Right cardiac atrium (tissue), 5 donors: ENCODE data around the gene TRIO. TPM values are rescaled to one million over a fixed set of nuclear protein-coding genes. Genes with fewer than 3 reads are reported as not detected.
A peak's percentile ranks its signal among the peaks of the same experiment; 100 is the strongest.

ENCODE experiments used
- ATAC-seq, 2 donors: fragments of 200-7000 bp; cut with Tn5 transposase; one replicate each; pipeline versions ENCODE4 v1.8.0 to v1.9.1; 2020; ENCODE audit warnings: moderate library complexity in 2 of 2, mild to moderate bottlenecking in 1 of 2
- DNase-seq, 3 donors: peaks; one replicate each; pipeline ENCODE4 v3.0.0-alpha.2; 2020
- H3K27ac ChIP-seq: one replicate; pipeline ENCODE4 v1.5.1; 2013; ENCODE audit warnings: mild to moderate bottlenecking, low read length, control low read depth, moderate library complexity
- H3K27me3 ChIP-seq: one replicate; pipeline ENCODE4 v1.6.1; 2013; ENCODE audit not compliant: control insufficient read depth, insufficient read depth
- H3K4me1 ChIP-seq: one replicate; pipeline ENCODE4 v1.6.1; 2013; ENCODE audit warnings: low read length; ENCODE audit not compliant: control insufficient read depth, insufficient read depth
- H3K4me3 ChIP-seq: one replicate; pipeline ENCODE4 v1.5.1; 2013; ENCODE audit warnings: low read length, control low read depth
- H3K9me3 ChIP-seq: one replicate; pipeline ENCODE4 v1.6.1; 2013; ENCODE audit warnings: low read length; ENCODE audit not compliant: control insufficient read depth
- WGBS: extraction: QIAGEN DNeasy Blood & Tissue Kit; methylation state at CpG from one replicate; pipeline ENCODE4 v1.1.7; 2013; 5-methylcytosine and 5-hydroxymethylcytosine counted together
- intact Hi-C, 4 donors: fragments of 100-400 bp; cut with DNase I; formaldehyde crosslinking; loops; one replicate each; pipeline versions ENCODE4 v1.11.0 to v1.14.0; 2022 to 2023
- polyA plus RNA-seq: library from polyadenylated mRNA; stranded (reverse); fragments of 200-250 nt; gene quantifications from one replicate; pipeline ENCODE4 v1.2.3, GENCODE V29; 2013
- total RNA-seq, 4 donors: library from RNA; stranded (reverse); fragmentation: NEBNext Ultra II Directional; extraction: Animal tissue kit (Norgen Biotek cat#: 25700); gene quantifications; one replicate each; pipeline ENCODE4 v1.2.1, GENCODE V29; 2021
- donor health status: healthy with polysubstance abuse.
- donor health status: DM: no; HTN: yes; CAD: no.
- donor health status: DM: no; HTN: no; CAD: no.
- donor health status: DM: no; HTN: yes; CAD: no; lungs with severe emphysema.
- donor health status: DM: yes; HTN: yes; CAD: no.

The TRIO gene
- total and polyA plus RNA-seq, 5 donors: 31.3 to 66.0 (median 54.1) TPM

GRCh38 chr5:14249258-14250082 lies 106.3 kb downstream of the TRIO start:
- DNase-seq (no peak), ATAC-seq (no peak)
- H3K4me1 ChIP-seq: peaks cover 17% of the 10 kb centered on the region
- H3K9me3 ChIP-seq: peaks cover 3% of the 10 kb centered on the region
- no peaks in the 10 kb centered on the region for H3K27me3 ChIP-seq
- no peak overlapping the region for H3K27ac ChIP-seq
- intact Hi-C loops: loop anchor here in 1 of 4 donors (10.0 kb wide), 1 partner anchor 105 kb away; the partner anchor contains the start of gene TRIO
- H3K4me3 ChIP-seq: no peak overlapping the region
- WGBS: 82% methylated on average over 6 of the region's 6 CpGs

GRCh38 chr5:14250084-14250695 lies 107.0 kb downstream of the TRIO start:
- DNase-seq: peak; percentile 69 to 85 (median 79)
- Histone ChIP-seq H3K4me3 (no peak overlapping the region), H3K27ac (peak overlapping the region; percentile 37), H3K27me3 (no peaks in the 10 kb centered on the region), H3K9me3 (peaks cover 3% of the 10 kb centered on the region), H3K4me1 (peaks cover 17% of the 10 kb centered on the region)
- WGBS: 37% methylated on average over 16 of the region's 16 CpGs
- ATAC-seq: peak; percentile 80 to 90
- intact Hi-C loops: loop anchor here in 1 of 4 donors (10.0 kb wide), 1 partner anchor 105 kb away; the partner anchor contains the start of gene TRIO

GRCh38 chr5:14250748-14251701 lies 107.9 kb downstream of the TRIO start:
- no peak for DNase-seq
- Histone ChIP-seq H3K27ac (peak overlapping the region; percentile 63), H3K4me1 (peaks cover 17% of the 10 kb centered on the region), H3K4me3 (no peak overlapping the region), H3K27me3 (no peaks in the 10 kb centered on the region), H3K9me3 (no peaks in the 10 kb centered on the region)
- intact Hi-C loops: loop anchor here in 1 of 4 donors (10.0 kb wide), 1 partner anchor 106 kb away; the partner anchor contains the start of gene TRIO
- no peak for ATAC-seq
- 77% methylated on average over 11 of the region's 11 CpGs for WGBS

GRCh38 chr5:14251733-14252132 lies 108.6 kb downstream of the TRIO start:
- no peaks in the 10 kb centered on the region for H3K9me3 ChIP-seq
- peaks cover 15% of the 10 kb centered on the region for H3K4me1 ChIP-seq
- ATAC-seq (no peak), DNase-seq (no peak)
- H3K4me3 ChIP-seq: no peak overlapping the region
- no peaks in the 10 kb centered on the region for H3K27me3 ChIP-seq
- peak overlapping the region; percentile 63 for H3K27ac ChIP-seq
- intact Hi-C loops: loop anchor here in 1 of 4 donors (10.0 kb wide), 1 partner anchor 107 kb away; the partner anchor contains the start of gene TRIO

- H3K4me3 ChIP-seq: no peak overlapping the region
- ATAC-seq (no peak), DNase-seq (no peak)
- peaks cover 17% of the 10 kb centered on the region for H3K4me1 ChIP-seq
- no peaks in the 10 kb centered on the region for H3K27me3 ChIP-seq
- H3K9me3 ChIP-seq: peaks cover 3% of the 10 kb centered on the region
- H3K27ac ChIP-seq: no peak overlapping the region
- 82% methylated on average over 4 of the region's 4 CpGs for WGBS
- intact Hi-C loops: loop anchor here in 1 of 4 donors (10.0 kb wide), 1 partner anchor 108 kb away; the partner anchor contains the start of gene TRIO
Measured at GRCh38 chr5:14252793-14253192, 109.7 kb downstream of the TRIO start.

GRCh38 chr5:14254686-14255085 lies 111.5 kb downstream of the TRIO start:
- Histone ChIP-seq H3K27me3 (no peaks in the 10 kb centered on the region), H3K4me3 (no peak overlapping the region), H3K9me3 (peaks cover 3% of the 10 kb centered on the region), H3K4me1 (peaks cover 18% of the 10 kb centered on the region), H3K27ac (peak overlapping the region; percentile 85)
- DNase-seq (no peak), ATAC-seq (peak in 1 of 2 donors; percentile 50)
- intact Hi-C loops: loop anchor here in 1 of 4 donors (10.0 kb wide), 1 partner anchor 110 kb away; the partner anchor contains the start of gene TRIO
- WGBS: 68% methylated on average over 2 of the region's 2 CpGs

- DNase-seq (no peak), ATAC-seq (no peak)
- no peak overlapping the region for H3K4me3 ChIP-seq
- WGBS: 90% methylated on average over 5 of the region's 5 CpGs
- peaks cover 11% of the 10 kb centered on the region for H3K4me1 ChIP-seq
- intact Hi-C loops: loop anchor here in 1 of 4 donors (10.0 kb wide), 1 partner anchor 111 kb away; the partner anchor contains the start of gene TRIO
- H3K9me3 ChIP-seq: peaks cover 3% of the 10 kb centered on the region
- H3K27me3 ChIP-seq: no peaks in the 10 kb centered on the region
- no peak overlapping the region for H3K27ac ChIP-seq
Measured at GRCh38 chr5:14256026-14256690, 113.0 kb downstream of the TRIO start.

GRCh38 chr5:14256756-14257393 lies 113.7 kb downstream of the TRIO start:
- H3K27ac ChIP-seq: peak overlapping the region; percentile 60
- 84% methylated on average over 11 of the region's 11 CpGs for WGBS
- peaks cover 3% of the 10 kb centered on the region for H3K9me3 ChIP-seq
- peak in 1 of 3 donors; percentile 53 for DNase-seq
- H3K27me3 ChIP-seq: no peaks in the 10 kb centered on the region
- H3K4me1 ChIP-seq: peaks cover 8% of the 10 kb centered on the region
- no peak overlapping the region for H3K4me3 ChIP-seq
- ATAC-seq: no peak
- intact Hi-C loops: loop anchor here in 1 of 4 donors (10.0 kb wide), 1 partner anchor 112 kb away; the partner anchor contains the start of gene TRIO

- H3K9me3 ChIP-seq: peaks cover 3% of the 10 kb centered on the region
- 78% methylated on average over 7 of the region's 7 CpGs for WGBS
Measured at GRCh38 chr5:14257995-14258403, 114.9 kb downstream of the TRIO start.

More at GRCh38 chr5:14257995-14258403, 114.9 kb downstream of the TRIO start:
- peaks cover 6% of the 10 kb centered on the region for H3K4me1 ChIP-seq
- no peak overlapping the region for H3K27ac ChIP-seq
- no peak for ATAC-seq
- intact Hi-C loops: loop anchor here in 1 of 4 donors (10.0 kb wide), 1 partner anchor 113 kb away; the partner anchor contains the start of gene TRIO
- H3K4me3 ChIP-seq: no peak overlapping the region
- no peak for DNase-seq
- no peaks in the 10 kb centered on the region for H3K27me3 ChIP-seq
